ENCODE measurements around the gene GRIK1.

GRIK1 gene

DNA sequence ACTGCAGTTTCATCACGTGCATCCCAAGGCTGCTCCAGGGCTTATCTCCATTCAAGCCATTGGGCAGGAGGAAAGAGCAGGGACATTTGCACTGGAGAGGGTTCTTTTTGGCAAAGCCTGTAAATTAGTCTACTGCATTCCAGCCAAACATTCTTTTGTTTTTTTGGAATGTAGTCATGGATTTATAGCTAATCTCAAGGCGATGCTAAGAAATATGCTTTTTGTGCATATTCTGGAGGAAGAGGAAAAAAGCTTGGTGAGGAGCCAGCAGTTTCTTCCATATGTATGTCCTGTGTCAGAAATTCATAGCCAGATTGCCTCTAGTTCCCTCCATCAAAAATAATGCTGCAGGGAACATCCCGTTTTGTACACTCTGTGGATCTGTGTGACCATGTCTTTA, 419.6 kb downstream of the GRIK1 start:
- CTCF ChIA-PET = interaction anchor here (0.6 kb wide), 1 partner anchor 1238 kb away, joined by 3 read pairs; no protein-coding TSS in a partner anchor
- no peak overlapping the region for H3K27ac ChIP-seq (ENCODE audit: extremely low read depth, low read depth, low read length)
- no peaks in the 10 kb centered on the region for H3K36me3 ChIP-seq (ENCODE audit: control insufficient read depth in 2 of 2, insufficient read depth in 1 of 2, low read length in 2 of 2)

DNA sequence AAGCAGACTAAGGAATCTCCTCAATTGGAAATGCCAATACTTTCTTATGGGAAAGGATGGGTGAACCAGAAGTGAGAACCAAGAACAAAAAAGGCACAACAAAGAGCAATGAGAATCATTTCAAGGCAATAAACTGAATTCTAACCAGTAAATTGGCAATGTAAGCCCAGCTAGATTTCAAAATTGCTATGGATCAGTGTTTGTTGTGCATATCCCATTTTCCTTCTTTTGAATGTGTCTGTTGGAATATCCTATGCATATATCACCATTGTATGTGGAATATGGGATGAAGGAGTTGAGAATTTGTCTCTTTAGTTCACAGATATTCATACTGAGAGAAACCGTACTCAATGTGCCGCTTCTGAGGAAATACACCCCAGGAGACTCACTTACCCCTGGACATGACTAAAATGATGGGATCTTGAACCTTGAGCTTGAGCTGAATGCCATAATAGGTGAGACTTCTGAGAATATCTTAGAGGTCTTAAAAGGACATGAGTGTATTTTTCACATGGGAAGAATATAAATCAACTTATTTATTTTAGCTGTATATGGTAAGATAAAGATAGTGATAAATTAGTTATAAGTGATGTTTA, 425.0 kb downstream of the GRIK1 start:
- ChIA-PET CTCF (interaction anchor here (0.6 kb wide), 1 partner anchor 420 kb away, joined by 3 read pairs; no protein-coding TSS in a partner anchor), POLR2A (no interaction called here)
- H3K27ac ChIP-seq (ENCODE audit: extremely low read depth, low read depth, low read length) = no peak overlapping the region
- H3K36me3 ChIP-seq (ENCODE audit: control insufficient read depth in 2 of 2, insufficient read depth in 1 of 2, low read length in 2 of 2) = no peaks in the 10 kb centered on the region
- H3K4me3 ChIP-seq (ENCODE audit: low read depth, low read length) = no peak overlapping the region
- H3K9me3 ChIP-seq (ENCODE audit: control insufficient read depth, insufficient read depth, low read depth, low read length) = no peaks in the 10 kb centered on the region
- H3K4me1 ChIP-seq (ENCODE audit: control insufficient read depth, insufficient read depth, low read length) = no peaks in the 10 kb centered on the region
- TF ChIP-seq, protein P1, sequence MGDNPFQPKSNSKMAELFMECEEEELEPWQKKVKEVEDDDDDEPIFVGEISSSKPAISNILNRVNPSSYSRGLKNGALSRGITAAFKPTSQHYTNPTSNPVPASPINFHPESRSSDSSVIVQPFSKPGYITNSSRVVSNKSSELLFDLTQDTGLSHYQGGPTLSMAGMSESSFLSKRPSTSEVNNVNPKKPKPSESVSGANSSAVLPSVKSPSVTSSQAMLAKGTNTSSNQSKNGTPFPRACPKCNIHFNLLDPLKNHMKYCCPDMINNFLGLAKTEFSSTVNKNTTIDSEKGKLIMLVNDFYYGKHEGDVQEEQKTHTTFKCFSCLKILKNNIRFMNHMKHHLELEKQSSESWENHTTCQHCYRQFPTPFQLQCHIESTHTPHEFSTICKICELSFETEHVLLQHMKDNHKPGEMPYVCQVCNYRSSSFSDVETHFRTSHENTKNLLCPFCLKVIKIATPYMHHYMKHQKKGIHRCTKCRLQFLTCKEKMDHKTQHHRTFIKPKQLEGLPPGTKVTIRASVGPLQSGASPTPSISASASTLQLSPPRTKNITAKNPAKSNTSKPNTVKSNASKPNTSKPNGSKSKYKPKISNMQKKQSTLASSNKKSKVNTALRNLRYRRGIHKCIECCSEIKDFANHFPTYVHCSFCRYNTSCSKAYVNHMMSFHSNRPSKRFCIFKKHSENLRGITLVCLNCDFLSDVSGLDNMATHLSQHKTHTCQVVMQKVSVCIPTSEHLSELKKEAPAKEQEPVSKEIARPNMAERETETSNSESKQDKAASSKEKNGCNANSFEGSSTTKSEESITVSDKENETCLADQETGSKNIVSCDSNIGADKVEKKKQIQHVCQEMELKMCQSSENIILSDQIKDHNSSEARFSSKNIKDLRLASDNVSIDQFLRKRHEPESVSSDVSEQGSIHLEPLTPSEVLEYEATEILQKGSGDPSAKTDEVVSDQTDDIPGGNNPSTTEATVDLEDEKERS (tag by site-specific recombination; IDR thresholded peaks at IDR 0.05) = no peak
- no peak for TF ChIP-seq ZBTB11 (tag by site-specific recombination; conservative IDR thresholded peaks at IDR 0.05; ENCODE audit: low read depth)
- no peak for TF ChIP-seq ZNF366 (tag by site-specific recombination; conservative IDR thresholded peaks at IDR 0.05)
- TF ChIP-seq ZNF292 (tag by site-specific recombination; IDR thresholded peaks at IDR 0.05; ENCODE audit: borderline replicate concordance, low read depth) = no peak
- TF ChIP-seq, protein P2, sequence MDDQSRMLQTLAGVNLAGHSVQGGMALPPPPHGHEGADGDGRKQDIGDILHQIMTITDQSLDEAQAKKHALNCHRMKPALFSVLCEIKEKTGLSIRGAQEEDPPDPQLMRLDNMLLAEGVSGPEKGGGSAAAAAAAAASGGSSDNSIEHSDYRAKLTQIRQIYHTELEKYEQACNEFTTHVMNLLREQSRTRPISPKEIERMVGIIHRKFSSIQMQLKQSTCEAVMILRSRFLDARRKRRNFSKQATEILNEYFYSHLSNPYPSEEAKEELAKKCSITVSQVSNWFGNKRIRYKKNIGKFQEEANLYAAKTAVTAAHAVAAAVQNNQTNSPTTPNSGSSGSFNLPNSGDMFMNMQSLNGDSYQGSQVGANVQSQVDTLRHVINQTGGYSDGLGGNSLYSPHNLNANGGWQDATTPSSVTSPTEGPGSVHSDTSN (CRISPR knock-in tag; IDR thresholded peaks at IDR 0.05) = no peak
- TF ChIP-seq ZNF221 (tag by site-specific recombination; IDR thresholded peaks at IDR 0.05; ENCODE audit: borderline replicate concordance) = no peak

More for the DNA sequence above, 419.6 kb downstream of the GRIK1 start:
- no peak overlapping the region for H3K4me3 ChIP-seq (ENCODE audit: low read depth, low read length)
- POLR2A ChIA-PET = no interaction called here
- H3K4me1 ChIP-seq (ENCODE audit: control insufficient read depth, insufficient read depth, low read length) = no peaks in the 10 kb centered on the region
- no peaks in the 10 kb centered on the region for H3K9me3 ChIP-seq (ENCODE audit: control insufficient read depth, insufficient read depth, low read depth, low read length)
- TF ChIP-seq PATZ1 (tag by site-specific recombination; IDR thresholded peaks at IDR 0.05) = no peak
- TF ChIP-seq ZFP37 (tag by site-specific recombination; IDR thresholded peaks at IDR 0.05) = no peak
- TF ChIP-seq ZNF16 (tag by site-specific recombination; IDR thresholded peaks at IDR 0.05; ENCODE audit: low read depth) = no peak
- TF ChIP-seq ZNF596 (tag by site-specific recombination; IDR thresholded peaks at IDR 0.05) = no peak
- TF ChIP-seq EGR2 (tag by site-specific recombination; IDR thresholded peaks at IDR 0.05; ENCODE audit: low read depth) = no peak
- no peak for TF ChIP-seq ZNF785 (tag by site-specific recombination; IDR thresholded peaks at IDR 0.05)
- no peak for TF ChIP-seq CTCF (tag by site-specific recombination; IDR thresholded peaks at IDR 0.05)
- no peak for TF ChIP-seq ZBTB17 (tag by site-specific recombination; IDR thresholded peaks at IDR 0.05)
- TF ChIP-seq, protein P3, sequence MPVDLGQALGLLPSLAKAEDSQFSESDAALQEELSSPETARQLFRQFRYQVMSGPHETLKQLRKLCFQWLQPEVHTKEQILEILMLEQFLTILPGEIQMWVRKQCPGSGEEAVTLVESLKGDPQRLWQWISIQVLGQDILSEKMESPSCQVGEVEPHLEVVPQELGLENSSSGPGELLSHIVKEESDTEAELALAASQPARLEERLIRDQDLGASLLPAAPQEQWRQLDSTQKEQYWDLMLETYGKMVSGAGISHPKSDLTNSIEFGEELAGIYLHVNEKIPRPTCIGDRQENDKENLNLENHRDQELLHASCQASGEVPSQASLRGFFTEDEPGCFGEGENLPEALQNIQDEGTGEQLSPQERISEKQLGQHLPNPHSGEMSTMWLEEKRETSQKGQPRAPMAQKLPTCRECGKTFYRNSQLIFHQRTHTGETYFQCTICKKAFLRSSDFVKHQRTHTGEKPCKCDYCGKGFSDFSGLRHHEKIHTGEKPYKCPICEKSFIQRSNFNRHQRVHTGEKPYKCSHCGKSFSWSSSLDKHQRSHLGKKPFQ (tag by site-specific recombination; IDR thresholded peaks at IDR 0.05) = no peak
- no peak for TF ChIP-seq ZNF76 (tag by site-specific recombination; IDR thresholded peaks at IDR 0.05; ENCODE audit: borderline replicate concordance, low read depth)
- TF ChIP-seq ZNF768 (tag by site-specific recombination; IDR thresholded peaks at IDR 0.05) = no peak
- TF ChIP-seq ZNF155 (tag by site-specific recombination; IDR thresholded peaks at IDR 0.05) = no peak
- no peak for TF ChIP-seq RBAK (tag by site-specific recombination; IDR thresholded peaks at IDR 0.05)
- no peak for TF ChIP-seq ZNF19 (tag by site-specific recombination; IDR thresholded peaks at IDR 0.05; ENCODE audit: low read depth)
- no peak for TF ChIP-seq GLIS2 (tag by site-specific recombination; IDR thresholded peaks at IDR 0.05)
